GM21390 (cell line): ENCODE measurements around the gene EDN2.

ENCODE experiments used
- ATAC-seq: cut with Tn5 transposase; IDR thresholded peaks from one replicate; pipeline ENCODE4 v1.9.1; 2021; ENCODE audit not compliant: unreplicated experiment

The EDN2 gene

DNA sequence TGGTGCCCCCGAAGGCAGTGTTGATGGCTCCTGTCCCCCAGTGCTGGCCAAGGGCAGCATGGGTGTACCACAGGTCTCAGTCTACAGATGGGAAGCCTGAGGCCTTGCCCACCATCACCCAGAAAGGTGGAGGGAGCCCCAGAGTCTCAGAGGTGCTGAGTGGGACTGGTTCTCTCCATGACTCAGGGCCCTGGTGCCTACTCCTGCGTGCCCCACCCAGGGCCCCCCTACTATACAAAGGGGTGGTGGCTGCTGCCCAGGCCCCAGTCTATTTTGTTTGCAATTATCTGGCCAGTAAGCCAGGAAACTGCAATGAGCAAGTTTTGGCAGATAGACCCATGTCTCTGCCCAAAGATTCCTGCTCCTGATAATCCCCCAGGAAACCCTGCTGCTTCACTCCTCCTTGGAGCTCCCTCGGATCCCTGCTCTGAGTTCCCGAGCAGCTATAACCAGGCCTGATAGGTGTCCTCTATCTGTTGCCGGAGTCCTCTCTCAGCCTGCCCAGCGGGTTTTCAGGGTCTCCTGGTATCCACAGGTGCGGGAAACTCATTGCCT lies 41.7 kb downstream of the EDN2 start:
- no peak for ATAC-seq

DNA sequence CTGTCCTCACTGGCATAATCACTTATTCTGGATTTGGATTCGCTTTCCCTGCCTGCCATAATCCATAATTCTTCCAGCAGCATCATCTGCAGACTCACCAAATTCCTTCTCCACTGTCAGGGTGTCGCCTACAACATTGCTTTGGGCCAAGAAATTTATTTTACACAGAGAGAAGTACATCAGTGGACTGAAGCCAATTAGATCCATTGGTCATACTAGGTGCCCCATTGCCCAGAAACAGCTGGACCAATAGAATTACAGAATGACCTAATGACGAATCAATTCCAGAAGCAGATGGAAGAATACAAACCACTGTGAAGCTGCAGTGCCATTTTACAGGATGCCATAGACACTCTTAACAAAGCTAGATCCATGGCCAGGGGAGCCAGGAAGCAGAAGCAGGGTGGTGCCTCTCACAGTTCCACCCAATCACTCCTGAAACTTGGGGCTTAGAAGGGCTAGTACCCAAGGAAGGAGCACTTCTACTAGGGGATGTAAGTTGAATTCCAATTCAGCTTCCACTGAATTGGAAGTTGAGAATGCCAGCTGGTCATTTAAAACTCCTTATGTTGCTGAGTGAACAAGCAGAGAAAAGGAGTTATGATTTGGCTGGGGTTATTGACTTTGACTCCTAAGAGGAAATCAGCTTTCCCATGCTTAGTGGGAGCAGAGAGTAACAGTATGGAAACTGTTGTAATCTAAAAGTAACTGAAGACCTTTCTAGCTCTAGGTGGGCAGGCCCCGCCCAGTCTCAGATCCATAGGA lies 44.0 kb downstream of the EDN2 start:
- ATAC-seq: no peak

DNA sequence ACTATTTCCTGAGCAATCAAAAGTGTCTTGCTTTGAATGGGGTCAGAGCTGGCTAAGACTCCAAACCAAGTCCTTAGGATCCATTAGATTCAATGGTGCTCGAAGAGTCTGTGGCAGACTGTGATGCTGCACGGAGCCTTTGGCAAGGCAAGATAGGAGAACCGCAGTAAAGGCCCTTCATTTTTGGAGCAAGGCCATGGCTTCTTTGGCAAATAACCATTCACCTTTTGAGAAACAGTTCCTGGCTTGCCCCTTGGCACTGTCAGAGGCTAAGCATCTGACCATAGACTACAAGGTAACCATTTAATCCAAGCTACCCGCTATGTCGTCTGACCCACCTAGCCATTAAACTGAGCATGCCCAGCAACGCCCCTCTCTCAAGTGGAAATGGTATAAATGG lies 45.2 kb downstream of the EDN2 start:
- no peak for ATAC-seq

DNA sequence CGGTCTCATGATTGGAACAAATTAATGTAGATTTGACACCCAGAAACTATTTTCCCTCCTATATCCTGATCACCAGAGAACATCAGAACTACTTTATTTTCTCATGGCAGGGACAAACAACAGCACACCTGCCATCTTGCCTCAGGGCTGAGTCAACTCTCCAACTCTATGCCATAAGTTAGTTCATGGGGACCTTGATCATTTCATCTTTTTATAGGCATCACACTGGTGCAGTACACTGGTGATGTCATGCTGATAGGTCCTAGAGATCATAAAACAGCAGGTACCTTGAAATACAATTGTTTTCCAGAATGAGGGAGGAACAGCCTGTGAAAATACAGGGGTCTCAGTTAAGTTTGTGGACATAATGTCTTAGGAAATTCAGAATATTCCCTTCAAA lies 45.8 kb downstream of the EDN2 start:
- ATAC-seq: no peak

DNA sequence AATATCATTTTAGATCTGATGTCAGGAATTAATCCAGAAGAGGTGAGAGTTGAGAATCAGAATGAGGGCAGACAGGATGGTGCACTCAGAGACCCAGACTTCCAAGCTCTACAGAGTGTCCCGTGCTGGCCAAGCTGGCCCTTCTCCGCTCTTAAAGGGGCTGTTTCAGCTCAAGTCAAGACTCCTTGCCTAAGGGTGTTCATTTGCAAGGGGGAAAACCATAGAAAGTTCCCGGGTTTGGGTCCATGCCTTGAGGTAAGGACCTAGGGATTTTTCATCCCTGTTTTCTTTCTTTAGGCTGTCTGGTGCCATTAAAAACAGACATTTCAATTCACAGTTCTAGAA lies 47.5 kb downstream of the EDN2 start:
- ATAC-seq: no peak

DNA sequence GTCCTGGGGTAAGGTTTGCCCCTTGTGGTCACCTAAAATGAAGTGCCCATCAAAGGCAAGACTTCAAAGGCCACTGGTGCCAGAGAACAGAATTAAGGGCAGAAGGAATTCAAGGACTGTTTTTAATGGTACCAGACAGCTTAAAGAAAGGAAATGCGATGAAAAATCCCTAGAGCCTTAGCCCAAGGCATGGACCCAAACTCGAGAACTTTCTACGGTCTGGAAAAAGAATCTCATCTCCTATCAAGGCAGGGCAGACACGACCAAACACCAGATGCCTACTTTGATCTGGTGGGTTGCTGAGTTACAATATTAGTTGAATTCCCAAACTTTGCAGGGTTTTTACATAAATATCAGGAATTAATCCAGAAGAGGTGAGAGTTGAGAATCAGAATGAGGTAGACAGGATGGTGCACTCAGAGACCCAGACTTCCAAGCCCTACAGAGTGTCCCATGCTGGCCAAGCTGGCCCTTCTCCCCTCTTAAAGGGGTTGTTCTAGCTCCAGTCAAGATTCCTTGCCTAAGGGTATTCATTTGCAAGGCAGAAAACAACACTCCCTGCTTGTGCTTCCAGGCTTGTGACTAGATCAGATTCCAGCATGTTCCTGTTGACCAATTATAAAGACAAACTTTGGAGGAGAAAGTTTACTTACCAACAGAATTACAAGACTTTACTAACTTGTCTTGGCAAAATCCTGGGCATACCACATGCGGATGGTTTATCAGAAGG lies 48.0 kb downstream of the EDN2 start:
- ATAC-seq: no peak

DNA sequence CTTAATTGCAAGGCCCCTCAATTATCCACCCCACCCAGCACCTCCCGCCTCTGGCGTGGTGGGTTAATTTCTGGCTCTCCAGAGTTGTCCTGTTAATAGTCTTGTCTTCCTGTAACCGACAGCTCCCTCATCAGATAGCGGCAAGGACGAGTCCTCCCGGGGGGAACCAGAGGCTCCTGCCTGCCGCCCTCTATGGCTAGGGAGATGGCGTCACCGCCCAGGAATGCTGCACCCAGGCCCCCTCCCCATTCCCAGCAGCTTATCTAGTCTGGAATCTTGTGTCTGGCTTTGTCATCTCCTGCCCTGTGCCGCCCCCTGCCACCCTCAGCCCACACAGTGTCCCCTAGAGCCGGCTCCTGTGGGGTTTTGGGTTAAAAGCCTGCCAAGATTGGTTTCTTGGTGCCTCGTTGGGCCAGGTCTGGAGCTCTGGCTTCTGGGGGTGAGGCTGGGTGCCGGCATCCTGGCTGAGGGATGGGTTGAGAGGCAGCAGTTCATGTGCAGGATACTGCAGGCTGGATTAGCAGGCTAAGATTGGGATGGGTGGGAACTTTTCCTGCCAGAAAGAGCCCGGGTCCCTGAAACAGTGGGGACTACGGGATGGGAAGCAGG lies 48.8 kb downstream of the EDN2 start:
- no peak for ATAC-seq

DNA sequence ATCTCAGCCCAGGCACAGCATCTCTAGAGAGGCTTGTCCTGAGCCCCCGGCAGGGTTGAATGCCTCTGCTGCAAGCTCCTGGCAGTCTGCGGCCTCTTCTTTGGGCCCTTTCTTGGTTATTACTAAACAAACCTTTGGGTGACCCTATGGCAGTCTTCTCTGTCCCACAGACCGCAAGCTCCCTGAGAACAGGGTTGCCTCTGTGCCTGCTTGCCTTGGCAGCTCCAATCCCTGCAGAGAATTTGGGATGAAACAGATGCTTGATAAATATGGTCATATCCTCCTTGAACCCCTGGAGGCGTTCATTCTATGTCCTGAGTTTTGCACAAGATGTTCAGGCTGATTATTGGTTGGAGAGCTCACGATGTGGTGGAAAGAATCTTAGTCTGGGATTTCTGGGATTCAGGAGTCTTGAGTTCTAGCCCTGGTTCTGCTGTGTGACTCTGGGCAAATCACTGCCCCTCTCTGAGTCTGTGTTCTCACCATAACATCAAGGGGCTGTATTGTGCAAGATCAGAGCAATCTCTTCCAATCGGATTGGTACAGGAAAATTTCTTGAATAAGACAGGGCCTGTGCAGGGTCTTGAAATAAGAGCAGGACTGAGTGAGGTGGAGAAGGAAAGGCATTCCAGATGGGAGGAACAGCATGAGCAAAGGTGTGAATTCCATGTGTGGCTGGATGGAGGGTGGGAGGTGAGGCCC lies 49.6 kb downstream of the EDN2 start:
- ATAC-seq: no peak

DNA sequence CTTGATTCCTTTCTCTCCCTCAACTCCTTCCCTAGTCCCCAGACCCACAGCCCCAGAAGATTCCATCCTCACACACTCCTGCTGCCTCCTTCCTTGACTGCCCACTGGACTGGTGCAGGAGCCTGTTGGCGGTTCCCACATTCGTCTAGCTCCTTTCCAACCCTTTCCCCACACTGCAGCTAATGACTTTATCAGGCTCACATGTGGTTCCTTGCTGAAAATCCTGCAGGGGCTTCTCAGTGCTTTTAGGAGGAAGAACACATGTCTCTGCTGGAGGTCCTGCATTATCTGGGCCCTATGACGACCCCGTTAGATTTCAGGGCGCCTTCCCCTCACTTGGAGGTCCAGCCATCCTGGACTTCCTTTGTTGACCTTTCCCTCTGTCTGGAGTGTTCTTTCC lies 50.2 kb downstream of the EDN2 start:
- ATAC-seq: no peak

DNA sequence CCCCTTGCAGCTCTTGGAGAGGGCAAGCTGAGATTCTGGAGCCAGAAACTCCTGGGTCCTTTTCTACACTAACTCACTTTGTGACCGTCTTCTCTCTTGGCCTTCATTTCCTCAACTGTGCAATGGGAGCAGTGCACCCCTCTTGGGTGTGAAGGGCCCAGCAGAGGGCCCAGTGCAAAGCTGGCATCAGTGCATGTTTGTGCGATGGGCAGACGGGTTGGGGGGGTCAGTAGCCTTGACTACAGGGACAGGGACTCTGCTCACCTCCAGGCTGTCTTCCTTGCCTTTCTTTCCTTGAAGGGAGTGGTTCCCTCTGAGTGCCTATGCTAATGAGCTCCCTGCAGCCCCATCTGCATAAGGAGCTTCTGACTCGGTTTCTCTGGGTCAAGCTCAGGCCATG lies 51.0 kb downstream of the EDN2 start:
- ATAC-seq: no peak

DNA sequence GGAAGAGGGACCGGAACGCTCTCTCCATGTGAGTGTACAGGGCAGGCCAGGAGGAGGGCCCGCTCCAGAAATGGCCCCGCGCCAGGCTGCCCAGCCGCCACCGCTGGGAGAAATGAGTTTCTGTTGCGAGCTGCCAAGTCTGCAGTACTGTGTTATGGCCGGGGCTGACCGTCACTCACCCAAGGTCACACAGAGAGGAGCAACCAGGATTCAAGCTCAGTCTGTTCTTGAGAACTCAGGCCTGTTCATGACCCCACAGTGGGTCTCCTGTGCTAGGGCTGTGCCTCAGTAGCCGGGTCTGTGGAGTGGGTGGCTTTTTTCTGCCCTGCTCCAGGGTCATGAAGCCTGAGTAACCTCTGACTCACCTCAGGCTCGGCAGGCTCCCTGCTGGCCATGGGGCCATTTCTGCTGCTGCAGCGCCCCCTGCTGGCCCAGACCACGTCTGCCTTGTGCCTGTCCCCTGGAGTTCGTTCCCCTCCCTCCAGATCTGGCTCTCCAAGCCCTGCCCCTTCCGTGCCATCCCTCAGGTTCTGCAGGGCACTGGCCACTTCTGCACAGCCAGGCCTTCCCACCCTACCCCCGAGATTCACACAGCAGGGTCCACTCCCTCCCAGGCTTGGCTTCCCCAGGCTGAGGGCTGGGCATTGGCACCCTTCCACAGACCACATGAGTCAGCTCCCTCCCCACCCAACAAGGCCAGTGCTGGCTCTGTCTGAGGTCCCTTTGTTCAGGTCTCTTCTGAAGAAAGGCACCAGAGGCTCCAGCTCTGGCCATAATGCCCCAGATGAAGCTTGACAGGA lies 51.8 kb downstream of the EDN2 start:
- no peak for ATAC-seq

DNA sequence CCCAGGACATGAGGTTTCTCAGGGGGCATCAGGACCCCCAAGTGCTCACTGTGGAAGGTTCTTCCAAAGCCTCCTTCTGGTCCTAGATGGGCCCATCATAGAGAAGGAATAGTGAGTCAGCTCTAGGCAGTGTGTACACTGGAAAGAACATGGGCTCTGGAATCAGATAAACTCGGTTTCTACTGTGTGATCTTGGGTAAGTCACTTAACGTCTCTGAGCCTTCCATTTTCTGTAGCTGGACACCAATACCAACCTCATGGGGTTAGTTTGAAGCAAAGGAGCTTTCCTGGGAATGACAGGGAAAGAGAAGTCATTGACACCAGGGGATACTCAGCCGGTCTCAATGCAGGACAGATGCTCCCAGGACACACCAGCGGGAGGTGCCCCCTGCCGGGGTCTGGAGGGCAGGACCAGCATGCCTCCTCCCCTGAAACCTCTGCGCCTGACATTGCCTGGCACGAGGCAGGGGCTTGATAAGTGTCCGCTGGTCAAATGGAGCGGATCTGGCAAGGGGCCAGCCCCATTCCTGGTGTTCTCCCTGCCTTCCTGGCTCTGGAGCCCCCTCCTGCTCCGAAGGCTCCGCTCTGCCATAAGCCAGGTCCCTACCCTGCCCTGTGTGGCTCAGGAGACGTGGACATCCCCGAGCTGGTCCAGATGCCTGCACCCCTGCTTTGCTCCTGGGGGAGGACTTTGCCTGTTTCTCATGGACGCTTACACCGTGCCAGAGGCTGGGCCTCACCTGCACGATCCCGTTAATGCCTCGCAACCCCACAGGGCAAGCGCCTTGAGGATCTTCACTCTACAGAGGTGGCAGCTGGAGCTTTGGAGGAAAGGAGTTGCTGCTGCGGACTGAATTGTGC lies 52.8 kb downstream of the EDN2 start:
- ATAC-seq: no peak

DNA sequence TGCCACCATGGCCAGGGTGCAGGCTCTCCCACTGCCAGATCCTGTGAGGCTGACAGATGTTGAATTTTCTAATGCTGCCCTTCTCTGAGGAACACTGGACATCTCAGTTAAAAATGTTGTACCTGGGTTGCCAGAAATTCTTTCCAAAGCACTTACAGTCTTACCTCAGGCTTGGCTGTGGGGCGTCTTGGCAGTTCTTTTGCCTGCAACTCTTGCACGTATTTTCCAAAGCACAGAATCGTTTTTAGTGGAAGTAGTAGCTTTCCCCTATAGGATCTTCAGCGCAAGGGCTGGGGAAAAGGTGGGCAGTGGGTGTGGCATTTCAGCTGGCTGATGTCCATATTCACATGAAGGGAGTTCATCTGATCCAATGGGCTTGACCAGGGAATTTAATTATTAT lies 53.9 kb downstream of the EDN2 start:
- no peak for ATAC-seq

DNA sequence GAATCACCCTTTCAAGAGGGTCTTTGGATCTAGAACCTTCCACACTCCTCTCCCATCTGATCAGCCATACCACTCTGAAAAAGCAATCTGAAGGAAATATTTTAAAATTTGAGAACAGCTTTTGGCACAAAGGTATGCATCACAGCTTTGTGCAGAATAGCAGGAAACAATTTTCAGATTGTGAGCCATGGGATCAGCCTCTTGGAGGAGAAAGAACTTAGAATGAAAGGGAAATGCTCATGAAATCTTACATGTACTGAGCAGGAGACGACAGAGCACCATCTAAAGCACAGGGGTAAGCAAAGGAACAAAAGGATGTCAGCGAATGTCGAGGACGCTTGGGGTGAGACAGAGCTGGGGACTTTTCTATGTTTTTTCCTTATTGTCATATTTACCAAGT lies 54.4 kb downstream of the EDN2 start:
- ATAC-seq: no peak

DNA sequence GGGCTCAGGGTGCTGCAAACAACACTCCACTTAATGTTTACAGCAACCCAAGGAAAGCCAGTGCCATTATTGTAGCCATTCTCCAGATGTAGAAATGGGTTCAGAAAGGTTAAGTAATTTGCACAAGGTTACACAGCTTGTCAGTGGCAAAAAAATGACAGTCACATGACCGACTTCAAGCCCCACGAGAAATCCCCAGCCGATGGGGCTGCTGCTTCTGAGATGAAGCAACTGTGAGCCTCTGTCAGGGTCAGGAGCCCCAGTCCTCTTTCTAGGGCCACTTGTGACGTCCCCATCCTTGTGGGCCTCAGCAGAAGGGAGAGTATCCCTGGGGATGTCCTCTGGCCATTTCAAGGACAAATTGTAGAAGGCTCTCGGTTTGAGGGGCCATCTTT lies 54.8 kb downstream of the EDN2 start:
- no peak for ATAC-seq
